GM12878 (cell line): ENCODE results near the gene SLC5A6.

Experiments
- EZH2 ChIP-seq: IDR thresholded peaks from 2 replicates; pipeline ENCODE4 v1.6.1; 2012; ENCODE audit warnings: low read depth, mild to moderate bottlenecking, control low read depth, inconsistent platforms, low read length, borderline replicate concordance; ENCODE audit not compliant: control insufficient read depth
- FOXK2 ChIP-seq: fragments of 450-650 bp; IDR thresholded peaks from 2 replicates; pipeline ENCODE4 v1.6.1; 2017; ENCODE audit warnings: mild to moderate bottlenecking, moderate library complexity

GRCh38 chr2:27243391-27244130 is 31.5 kb upstream of the SLC5A6 start:
- TF ChIP-seq FOXK2: no peak
- no peak for TF ChIP-seq EZH2
